C4-2B (cell line): ENCODE results near the gene PROKR1.

ENCODE experiments used
- H3K27ac ChIP-seq: fragments of 450-650 bp; 2 replicates; pipeline ENCODE4 v1.5.1; 2017
- ZFX ChIP-seq: fragments of 450-650 bp; IDR thresholded peaks from 2 replicates; pipeline ENCODE4 v1.6.1; 2017
- TF ChIP-seq, protein P1 (sequence below): fragments of 450-650 bp; conservative IDR thresholded peaks from 2 replicates; pipeline ENCODE4 v1.5.1; 2017; ENCODE audit warnings: mild to moderate bottlenecking

PROKR1 gene

DNA sequence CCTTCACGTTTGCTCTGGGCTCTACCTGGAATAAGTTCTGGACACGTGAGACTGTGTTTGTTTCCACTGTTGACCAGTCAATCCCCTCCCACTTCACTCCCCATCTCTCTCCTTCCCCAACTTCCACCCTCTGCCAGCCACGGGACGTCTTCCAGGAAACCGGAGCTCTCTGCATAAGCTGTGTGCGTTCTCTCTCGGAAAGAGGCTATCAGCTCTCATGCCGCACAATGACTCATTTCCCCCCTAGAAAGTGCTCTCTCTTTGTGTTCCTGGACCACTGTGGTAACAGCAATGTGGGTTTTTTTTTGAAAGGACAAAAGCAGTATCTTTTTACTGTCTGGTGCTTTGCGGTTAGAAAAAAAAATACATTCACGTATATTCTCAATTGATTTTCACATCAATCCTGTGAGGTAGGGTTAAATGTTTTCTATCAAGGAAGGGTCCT lies 10.2 kb downstream of the PROKR1 start:
- H3K27ac ChIP-seq = no peak overlapping the region
- TF ChIP-seq, protein P1, sequence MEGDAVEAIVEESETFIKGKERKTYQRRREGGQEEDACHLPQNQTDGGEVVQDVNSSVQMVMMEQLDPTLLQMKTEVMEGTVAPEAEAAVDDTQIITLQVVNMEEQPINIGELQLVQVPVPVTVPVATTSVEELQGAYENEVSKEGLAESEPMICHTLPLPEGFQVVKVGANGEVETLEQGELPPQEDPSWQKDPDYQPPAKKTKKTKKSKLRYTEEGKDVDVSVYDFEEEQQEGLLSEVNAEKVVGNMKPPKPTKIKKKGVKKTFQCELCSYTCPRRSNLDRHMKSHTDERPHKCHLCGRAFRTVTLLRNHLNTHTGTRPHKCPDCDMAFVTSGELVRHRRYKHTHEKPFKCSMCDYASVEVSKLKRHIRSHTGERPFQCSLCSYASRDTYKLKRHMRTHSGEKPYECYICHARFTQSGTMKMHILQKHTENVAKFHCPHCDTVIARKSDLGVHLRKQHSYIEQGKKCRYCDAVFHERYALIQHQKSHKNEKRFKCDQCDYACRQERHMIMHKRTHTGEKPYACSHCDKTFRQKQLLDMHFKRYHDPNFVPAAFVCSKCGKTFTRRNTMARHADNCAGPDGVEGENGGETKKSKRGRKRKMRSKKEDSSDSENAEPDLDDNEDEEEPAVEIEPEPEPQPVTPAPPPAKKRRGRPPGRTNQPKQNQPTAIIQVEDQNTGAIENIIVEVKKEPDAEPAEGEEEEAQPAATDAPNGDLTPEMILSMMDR = no peak

- no peak for TF ChIP-seq ZFX
- TF ChIP-seq, protein P1 = no peak
- no peak overlapping the region for H3K27ac ChIP-seq
These were observed 14.9 kb downstream of the PROKR1 start for GRCh38 chr2:68658266-68658665.

GRCh38 chr2:68659081-68659480 lies 15.7 kb downstream of the PROKR1 start:
- TF ChIP-seq, protein P1 = no peak
- TF ChIP-seq ZFX = no peak

GRCh38 chr2:68660658-68661057 lies 17.3 kb downstream of the PROKR1 start:
- no peak overlapping the region for H3K27ac ChIP-seq
- no peak for TF ChIP-seq ZFX
- TF ChIP-seq, protein P1 = no peak

More at GRCh38 chr2:68659081-68659480, 15.7 kb downstream of the PROKR1 start:
- no peak overlapping the region for H3K27ac ChIP-seq

DNA sequence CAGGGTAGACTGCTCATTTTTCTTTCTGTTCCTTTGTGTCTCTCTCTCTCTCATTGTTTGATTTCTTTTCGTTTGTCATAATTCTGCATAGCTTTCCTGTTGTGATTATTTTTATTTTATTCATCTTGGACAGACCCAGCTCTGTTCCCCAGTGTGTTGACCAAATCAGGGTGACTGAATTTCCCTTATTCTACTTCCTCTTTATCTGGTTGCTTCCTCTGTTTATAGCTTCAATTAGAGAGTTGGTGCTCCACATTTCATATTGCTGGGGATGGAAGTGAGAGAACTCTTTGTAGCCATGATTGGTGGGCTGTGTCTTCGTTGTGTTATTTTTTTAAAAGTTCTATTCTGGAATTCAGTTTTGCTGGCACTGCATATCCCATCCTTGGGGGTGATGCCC lies 19.1 kb downstream of the PROKR1 start:
- TF ChIP-seq, protein P1 = no peak
- no peak for TF ChIP-seq ZFX
- H3K27ac ChIP-seq = no peak overlapping the region

- TF ChIP-seq ZFX = no peak
- TF ChIP-seq, protein P1 = no peak
These were observed 20.2 kb downstream of the PROKR1 start for GRCh38 chr2:68663371-68664156.

GRCh38 chr2:68667371-68667770 lies 24.0 kb downstream of the PROKR1 start:
- no peak overlapping the region for H3K27ac ChIP-seq
- no peak for TF ChIP-seq ZFX
- TF ChIP-seq, protein P1 = no peak

More at GRCh38 chr2:68663371-68664156, 20.2 kb downstream of the PROKR1 start:
- H3K27ac ChIP-seq = no peak overlapping the region
